OCI-LY7 (cell line): ENCODE data around the gene TPBGL. TPM values are rescaled to one million over a fixed set of nuclear protein-coding genes. Genes with fewer than 3 reads are reported as not detected.

ENCODE experiments used
- BruUV-seq: library from RNA; stranded (reverse); fragments of 400-500 nt; replicated peaks from 2 replicates; lab custom pipeline; 2021; lab: Mats Ljungman, UMichigan
- CTCF ChIA-PET: fragments of 300-600 bp; sonication (Branson Sonifier 250); formaldehyde crosslinking; loops from one replicate; lab custom pipeline; 2022; ENCODE audit warnings: antibody characterized with exemption; ENCODE audit not compliant: unreplicated experiment; lab: Charles Lee
- POLR2A ChIA-PET: fragments of 300-600 bp; sonication (Branson Sonifier 250); formaldehyde crosslinking; loops from one replicate; lab custom pipeline; 2022; ENCODE audit warnings: antibody characterized with exemption; lab: Charles Lee
- DNase-seq: peaks from one replicate; pipeline ENCODE4 v3.0.0-alpha.2; 2015; ENCODE audit warnings: low spot score
- H2AFZ ChIP-seq: fragments of 200-600 bp; sonication (generic), shearing (Covaris generic); 2 replicates; pipeline ENCODE4 v1.6.1; 2014; ENCODE audit warnings: mild to moderate bottlenecking, antibody characterized with exemption, low read length, moderate library complexity
- H3K27ac ChIP-seq: fragments of 200-600 bp; sonication (generic); 2 replicates; pipeline ENCODE4 v1.5.1; 2014; ENCODE audit warnings: mixed run types, low read depth, mild to moderate bottlenecking, moderate library complexity, low read length, inconsistent platforms; ENCODE audit not compliant: poor library complexity, severe bottlenecking
- H3K36me3 ChIP-seq: fragments of 200-600 bp; sonication (generic); 2 replicates; pipeline ENCODE4 v1.6.1; 2014; ENCODE audit warnings: mild to moderate bottlenecking, antibody characterized with exemption, low read length, moderate library complexity, mixed read lengths; ENCODE audit not compliant: insufficient read depth
- H3K4me1 ChIP-seq: fragments of 200-600 bp; sonication (generic); 2 replicates; pipeline ENCODE4 v1.5.1; 2014; ENCODE audit warnings: mild to moderate bottlenecking, low read length; ENCODE audit not compliant: insufficient read depth, poor library complexity, severe bottlenecking
- H3K4me2 ChIP-seq: fragments of 200-600 bp; sonication (generic); 2 replicates; pipeline ENCODE4 v1.6.1; 2014; ENCODE audit warnings: mild to moderate bottlenecking, low read length
- H3K4me3 ChIP-seq: fragments of 200-600 bp; sonication (generic); 2 replicates; pipeline ENCODE4 v1.5.1; 2014; ENCODE audit warnings: mild to moderate bottlenecking, low read depth, low read length; ENCODE audit not compliant: poor library complexity, severe bottlenecking
- H3K79me2 ChIP-seq: fragments of 200-600 bp; sonication (generic); 2 replicates; pipeline ENCODE4 v1.6.1; 2016; ENCODE audit warnings: low read depth, mild to moderate bottlenecking, low read length, moderate library complexity, mixed read lengths; ENCODE audit not compliant: insufficient read depth
- H3K9me2 ChIP-seq: fragments of 200-600 bp; sonication (generic); 2 replicates; pipeline ENCODE4 v1.6.1; 2016; ENCODE audit warnings: mild to moderate bottlenecking, low read length, mixed read lengths; ENCODE audit not compliant: insufficient read depth
- H3K9me3 ChIP-seq: fragments of 200-600 bp; sonication (generic); 2 replicates; pipeline ENCODE4 v1.6.1; 2014; ENCODE audit warnings: mild to moderate bottlenecking, mixed run types, low read length, mixed read lengths
- H4K20me1 ChIP-seq: fragments of 200-600 bp; sonication (generic); 2 replicates; pipeline ENCODE4 v1.6.1; 2014; ENCODE audit warnings: mild to moderate bottlenecking, antibody characterized with exemption, low read length, moderate library complexity, mixed read lengths; ENCODE audit not compliant: insufficient read depth
- CTCF ChIP-seq: fragments of 200-600 bp; sonication (generic); conservative IDR thresholded peaks from 2 replicates; pipeline ENCODE4 v1.5.1; 2014; ENCODE audit warnings: mild to moderate bottlenecking, antibody characterized with exemption, low read length, moderate library complexity, mixed read lengths
- EZH2phosphoT487 ChIP-seq: fragments of 200-600 bp; sonication (generic); IDR thresholded peaks from 2 replicates; pipeline ENCODE4 v1.6.1; 2018; ENCODE audit warnings: low read depth, borderline replicate concordance, mild to moderate bottlenecking, mixed run types, antibody characterized with exemption, low read length, moderate library complexity, mixed read lengths
- intact Hi-C: fragments of 100-400 bp; cut with micrococcal nuclease; formaldehyde crosslinking; loops from one replicate; pipeline ENCODE4 v1.10.0; 2022; ENCODE audit not compliant: unreplicated experiment
- total RNA-seq, 2 experiments: library from RNA; depleted of rRNA in 1 of 2; stranded (reverse); fragments of >200 nt in 1 of 2; shearing (Covaris generic) in 1 of 2; gene quantifications; 2 replicates each; pipeline ENCODE4 v1.2.3, GENCODE V29; 2014 to 2022

The TPBGL gene
- total RNA-seq, 2 experiments from 2014 or later: not detected

GRCh38 chr11:75261902-75262361, 21.4 kb downstream of the TPBGL start:
- Histone ChIP-seq H3K4me1 (peaks cover 13% of the 10 kb centered on the region), H3K27ac (no peak overlapping the region), H4K20me1 (no peaks in the 10 kb centered on the region), H3K79me2 (no peaks in the 10 kb centered on the region), H2AFZ (no peak overlapping the region), H3K4me3 (no peak overlapping the region), H3K9me3 (no peaks in the 10 kb centered on the region), H3K36me3 (no peaks in the 10 kb centered on the region), H3K4me2 (no peak overlapping the region), H3K9me2 (no peaks in the 10 kb centered on the region)
- BruUV-seq: no TSS peak
- intact Hi-C loops: no loop called here
- ChIA-PET POLR2A (interaction anchor here (0.6 kb wide), 1 partner anchor 69 kb away, joined by 3 read pairs; no protein-coding TSS in a partner anchor), CTCF (no interaction called here)
- TF ChIP-seq CTCF: no peak
- no peak for TF ChIP-seq EZH2phosphoT487
- no peak for DNase-seq

- TF ChIP-seq EZH2phosphoT487 (no peak), CTCF (no peak)
- H3K9me2 ChIP-seq: no peaks in the 10 kb centered on the region
- H3K79me2 ChIP-seq: no peaks in the 10 kb centered on the region
- CTCF ChIA-PET: no interaction called here
- no TSS peak for BruUV-seq
- POLR2A ChIA-PET: interaction anchor here (0.6 kb wide), 1 partner anchor 70 kb away, joined by 3 read pairs; no protein-coding TSS in a partner anchor
- intact Hi-C loops: no loop called here
- no peak overlapping the region for H2AFZ ChIP-seq
- no peaks in the 10 kb centered on the region for H3K9me3 ChIP-seq
- H3K4me1 ChIP-seq: peaks cover 13% of the 10 kb centered on the region
- no peaks in the 10 kb centered on the region for H3K36me3 ChIP-seq
- H3K27ac ChIP-seq: no peak overlapping the region
- no peak overlapping the region for H3K4me2 ChIP-seq
- H4K20me1 ChIP-seq: no peaks in the 10 kb centered on the region
- H3K4me3 ChIP-seq: no peak overlapping the region
- no peak for DNase-seq
These were observed 21.9 kb downstream of the TPBGL start for GRCh38 chr11:75262436-75262835.

GRCh38 chr11:75262961-75263852, 22.6 kb downstream of the TPBGL start:
- no peak for DNase-seq
- Histone ChIP-seq H3K9me3 (no peaks in the 10 kb centered on the region), H3K79me2 (no peaks in the 10 kb centered on the region), H3K36me3 (no peaks in the 10 kb centered on the region), H2AFZ (no peak overlapping the region), H3K27ac (no peak overlapping the region), H3K4me1 (peaks cover 13% of the 10 kb centered on the region), H3K4me2 (no peak overlapping the region), H3K4me3 (no peak overlapping the region), H4K20me1 (no peaks in the 10 kb centered on the region), H3K9me2 (no peaks in the 10 kb centered on the region)
- no TSS peak for BruUV-seq
- no peak for TF ChIP-seq EZH2phosphoT487
- TF ChIP-seq CTCF: no peak
- intact Hi-C loops: no loop called here
- ChIA-PET CTCF (no interaction called here), POLR2A (no interaction called here)
